BE2C (cell line): Measurements from ENCODE around the gene TADA3.

Experiments used
- DNase-seq: peaks from one replicate; pipeline ENCODE4 v3.0.0-alpha.2; 2020
- H3K27me3 ChIP-seq: fragments of 250-450 bp; sonication (Bioruptor Pico); 2 replicates; pipeline ENCODE4 v1.5.1; 2020; ENCODE audit warnings: mild to moderate bottlenecking
- H3K36me3 ChIP-seq: fragments of 250-450 bp; sonication (Bioruptor Pico); 2 replicates; pipeline ENCODE4 v1.5.1; 2020; ENCODE audit warnings: mild to moderate bottlenecking
- H3K4me1 ChIP-seq: fragments of 250-450 bp; sonication (Bioruptor Pico); 2 replicates; pipeline ENCODE4 v1.5.1; 2020
- H3K4me3 ChIP-seq: 2 replicates; pipeline ENCODE4 v1.5.1; 2011; ENCODE audit warnings: low read depth, low read length
- H3K9me3 ChIP-seq: fragments of 250-450 bp; sonication (Bioruptor Pico); 2 replicates; pipeline ENCODE4 v1.5.1; 2020
- TF ChIP-seq, protein P1 (sequence below): IDR thresholded peaks from 2 replicates; pipeline ENCODE4 v1.5.1; 2012; ENCODE audit warnings: mild to moderate bottlenecking, low read depth, low read length

The TADA3 gene

DNA sequence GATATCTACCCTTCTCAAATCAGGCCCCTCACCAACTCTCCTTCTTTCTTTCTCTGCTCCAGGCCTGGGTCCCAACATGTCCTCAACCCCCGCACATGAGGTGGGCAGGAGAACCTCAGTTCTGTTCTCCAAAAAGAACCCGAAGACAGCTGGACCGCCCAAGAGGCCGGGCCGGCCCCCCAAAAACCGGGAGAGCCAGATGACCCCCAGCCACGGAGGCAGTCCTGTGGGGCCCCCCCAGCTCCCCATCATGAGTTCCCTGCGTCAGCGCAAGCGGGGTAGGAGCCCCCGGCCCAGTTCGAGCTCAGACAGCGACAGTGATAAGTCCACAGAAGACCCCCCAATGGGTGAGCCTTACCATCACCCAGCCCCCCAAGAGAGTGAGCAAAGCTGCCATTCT is 48.1 kb downstream of the TADA3 start:
- H3K36me3 ChIP-seq: peaks cover 47% of the 10 kb centered on the region
- H3K27me3 ChIP-seq: no peaks in the 10 kb centered on the region
- no peak for DNase-seq
- no peak overlapping the region for H3K4me3 ChIP-seq
- H3K4me1 ChIP-seq: no peaks in the 10 kb centered on the region
- no peaks in the 10 kb centered on the region for H3K9me3 ChIP-seq
- TF ChIP-seq, protein P1, sequence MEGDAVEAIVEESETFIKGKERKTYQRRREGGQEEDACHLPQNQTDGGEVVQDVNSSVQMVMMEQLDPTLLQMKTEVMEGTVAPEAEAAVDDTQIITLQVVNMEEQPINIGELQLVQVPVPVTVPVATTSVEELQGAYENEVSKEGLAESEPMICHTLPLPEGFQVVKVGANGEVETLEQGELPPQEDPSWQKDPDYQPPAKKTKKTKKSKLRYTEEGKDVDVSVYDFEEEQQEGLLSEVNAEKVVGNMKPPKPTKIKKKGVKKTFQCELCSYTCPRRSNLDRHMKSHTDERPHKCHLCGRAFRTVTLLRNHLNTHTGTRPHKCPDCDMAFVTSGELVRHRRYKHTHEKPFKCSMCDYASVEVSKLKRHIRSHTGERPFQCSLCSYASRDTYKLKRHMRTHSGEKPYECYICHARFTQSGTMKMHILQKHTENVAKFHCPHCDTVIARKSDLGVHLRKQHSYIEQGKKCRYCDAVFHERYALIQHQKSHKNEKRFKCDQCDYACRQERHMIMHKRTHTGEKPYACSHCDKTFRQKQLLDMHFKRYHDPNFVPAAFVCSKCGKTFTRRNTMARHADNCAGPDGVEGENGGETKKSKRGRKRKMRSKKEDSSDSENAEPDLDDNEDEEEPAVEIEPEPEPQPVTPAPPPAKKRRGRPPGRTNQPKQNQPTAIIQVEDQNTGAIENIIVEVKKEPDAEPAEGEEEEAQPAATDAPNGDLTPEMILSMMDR: no peak

DNA sequence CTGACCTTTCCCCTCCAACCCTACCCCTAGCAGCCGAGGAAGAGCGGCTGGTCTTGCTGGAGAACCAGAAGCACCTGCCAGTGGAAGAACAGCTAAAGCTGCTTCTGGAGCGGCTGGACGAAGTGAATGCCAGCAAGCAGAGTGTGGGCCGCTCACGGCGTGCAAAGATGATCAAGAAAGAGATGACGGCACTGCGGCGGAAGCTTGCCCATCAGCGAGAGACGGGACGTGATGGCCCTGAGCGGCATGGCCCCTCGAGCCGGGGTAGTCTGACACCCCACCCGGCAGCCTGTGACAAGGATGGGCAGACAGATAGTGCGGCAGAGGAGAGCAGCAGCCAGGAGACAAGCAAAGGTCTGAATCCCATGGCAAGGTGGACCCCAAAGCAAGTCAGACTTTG is 48.7 kb downstream of the TADA3 start:
- Histone ChIP-seq H3K4me1 (no peaks in the 10 kb centered on the region), H3K9me3 (no peaks in the 10 kb centered on the region), H3K4me3 (no peak overlapping the region), H3K36me3 (peaks cover 50% of the 10 kb centered on the region), H3K27me3 (no peaks in the 10 kb centered on the region)
- TF ChIP-seq, protein P1: no peak
- DNase-seq: no peak

DNA sequence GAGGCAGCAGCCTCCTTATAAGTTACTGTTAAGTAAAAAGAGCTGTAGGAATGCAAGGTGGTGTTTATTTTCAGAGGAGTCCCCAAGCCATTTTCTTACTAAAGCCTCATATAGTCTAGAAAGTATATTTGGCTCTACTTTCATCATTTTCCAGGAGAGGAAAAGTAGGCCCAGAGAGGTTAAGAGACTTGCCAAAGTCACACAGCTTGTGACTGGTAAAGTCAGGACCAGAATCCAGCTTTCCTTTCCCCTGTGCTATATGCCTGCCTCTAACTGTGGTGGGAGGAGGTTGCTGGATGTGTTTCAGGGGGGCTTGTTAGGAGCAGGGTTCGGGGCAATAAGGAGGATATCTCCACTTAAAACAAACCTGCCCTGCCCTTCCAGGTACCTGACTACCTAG is 49.7 kb downstream of the TADA3 start:
- H3K4me1 ChIP-seq: no peaks in the 10 kb centered on the region
- no peak for DNase-seq
- peaks cover 54% of the 10 kb centered on the region for H3K36me3 ChIP-seq
- TF ChIP-seq, protein P1: no peak
- no peaks in the 10 kb centered on the region for H3K9me3 ChIP-seq
- no peaks in the 10 kb centered on the region for H3K27me3 ChIP-seq
- H3K4me3 ChIP-seq: no peak overlapping the region

DNA sequence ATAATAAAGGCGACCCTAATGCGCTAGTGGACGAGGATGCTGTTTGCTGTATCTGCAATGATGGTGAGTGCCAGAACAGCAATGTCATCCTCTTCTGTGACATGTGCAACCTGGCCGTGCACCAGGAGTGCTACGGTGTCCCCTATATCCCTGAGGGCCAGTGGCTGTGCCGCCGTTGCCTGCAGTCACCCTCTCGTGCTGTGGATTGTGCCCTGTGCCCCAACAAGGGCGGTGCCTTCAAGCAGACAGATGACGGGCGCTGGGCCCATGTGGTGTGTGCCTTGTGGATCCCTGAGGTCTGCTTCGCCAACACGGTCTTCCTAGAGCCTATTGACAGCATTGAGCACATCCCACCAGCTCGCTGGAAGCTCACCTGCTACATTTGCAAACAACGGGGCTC is 53.1 kb downstream of the TADA3 start:
- H3K4me3 ChIP-seq: no peak overlapping the region
- no peaks in the 10 kb centered on the region for H3K9me3 ChIP-seq
- TF ChIP-seq, protein P1: no peak
- peaks cover 42% of the 10 kb centered on the region for H3K36me3 ChIP-seq
- no peak for DNase-seq
- no peaks in the 10 kb centered on the region for H3K4me1 ChIP-seq
- H3K27me3 ChIP-seq: no peaks in the 10 kb centered on the region

DNA sequence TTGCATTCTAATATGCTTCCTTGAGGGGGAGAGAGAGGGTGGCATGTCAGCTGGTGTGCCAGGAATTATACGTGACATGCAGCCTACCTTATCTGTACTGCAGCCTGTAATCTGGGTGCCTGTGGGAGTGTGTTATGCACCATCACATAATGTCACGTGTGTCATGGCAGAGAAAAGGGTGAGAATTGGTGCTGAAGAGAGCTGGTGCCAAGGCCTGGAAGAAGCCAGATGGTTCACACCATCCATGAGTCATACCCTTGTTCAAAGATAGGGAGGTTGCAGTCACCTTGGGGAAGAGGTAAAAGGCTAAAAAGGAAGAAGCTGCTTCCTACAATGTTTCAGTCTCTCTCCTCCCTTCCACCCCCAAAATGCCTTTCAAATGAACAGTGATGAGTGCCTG is 55.4 kb downstream of the TADA3 start:
- Histone ChIP-seq H3K4me1 (no peaks in the 10 kb centered on the region), H3K9me3 (no peaks in the 10 kb centered on the region), H3K4me3 (no peak overlapping the region), H3K36me3 (peaks cover 29% of the 10 kb centered on the region), H3K27me3 (no peaks in the 10 kb centered on the region)
- TF ChIP-seq, protein P1: no peak
- no peak for DNase-seq

DNA sequence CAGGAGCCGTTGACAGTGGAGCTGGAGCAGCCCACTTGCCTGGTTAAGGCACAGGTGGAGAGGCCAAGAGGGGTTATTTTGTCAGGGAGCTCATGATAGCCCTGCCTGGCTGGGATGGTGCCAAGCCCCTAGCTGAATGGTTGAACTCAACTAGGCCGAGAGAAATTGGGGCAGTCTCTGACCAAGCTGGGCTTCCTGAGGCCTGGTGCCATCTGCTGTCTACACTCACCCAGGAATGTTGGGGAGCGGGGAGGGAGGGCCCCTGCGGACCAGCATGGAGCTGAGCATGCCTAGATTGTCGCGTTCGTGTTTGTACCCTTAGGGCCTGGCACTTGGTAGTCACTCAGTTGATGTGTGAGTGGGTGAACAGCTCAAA is 59.5 kb downstream of the TADA3 start:
- Histone ChIP-seq H3K9me3 (no peaks in the 10 kb centered on the region), H3K27me3 (no peaks in the 10 kb centered on the region), H3K4me3 (peak overlapping the region; percentile 75), H3K36me3 (peaks cover 12% of the 10 kb centered on the region), H3K4me1 (no peaks in the 10 kb centered on the region)
- DNase-seq: no peak
- TF ChIP-seq, protein P1: no peak
